ENCODE data around the gene TFRC.
"Not testable (repeated sequence)": the region's sequence is repeated elsewhere in the genome, so short reads cannot be mapped to it uniquely, and the experiment has no call there.

Gene TFRC

DNA sequence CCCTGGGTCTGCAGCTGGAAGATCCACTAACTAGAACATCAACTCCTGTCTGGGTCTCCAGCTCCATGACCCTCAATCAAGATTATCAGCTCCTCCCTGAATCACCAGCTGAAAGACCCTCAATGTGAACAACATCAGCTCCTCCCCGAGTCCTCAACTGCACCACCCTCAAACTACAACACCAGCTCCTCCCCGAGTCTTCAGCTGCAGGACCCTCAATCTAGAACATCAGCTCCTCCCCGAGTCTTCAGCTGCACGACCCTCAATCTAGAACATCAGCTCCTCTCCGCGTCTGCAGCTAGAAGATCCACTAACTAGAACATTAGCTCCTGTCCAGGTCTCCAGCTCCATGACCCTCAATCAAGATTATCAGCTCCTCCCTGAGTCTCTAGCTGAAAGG is 79.2 kb downstream of the TFRC start:
- not testable (repeated sequence) for DNase-seq

- DNase-seq = not testable (repeated sequence)
Measured at GRCh38 chr3:196001240-196001639, 80.7 kb downstream of the TFRC start.

DNA sequence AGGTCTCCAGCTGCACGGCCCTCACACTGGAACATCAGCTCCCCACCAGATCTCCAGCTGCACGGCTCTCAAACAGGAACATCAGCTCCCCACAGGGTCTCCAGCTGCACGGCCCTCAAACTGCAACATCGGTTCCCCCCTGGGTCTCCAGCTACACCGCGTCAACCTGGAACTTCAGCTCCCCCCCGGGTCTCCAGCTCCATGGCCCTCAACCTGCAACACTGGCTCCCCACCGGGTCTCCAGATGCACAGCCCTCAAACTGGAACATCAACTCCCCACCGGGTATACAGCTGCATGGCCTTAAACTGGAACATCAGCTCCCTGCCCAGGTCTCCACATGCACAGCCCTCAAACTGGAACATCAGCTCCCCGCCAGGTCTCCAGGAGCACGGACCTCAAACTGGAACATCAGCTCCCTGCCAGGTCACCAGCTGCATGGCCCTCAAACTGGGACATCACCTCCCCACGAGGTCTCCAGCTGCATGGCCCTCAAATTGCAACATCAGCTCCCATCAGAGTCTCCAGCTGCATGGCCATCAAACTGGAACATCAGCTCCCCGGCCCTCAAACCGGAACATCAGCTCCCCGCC is 81.4 kb downstream of the TFRC start:
- not testable (repeated sequence) for DNase-seq

- DNase-seq = no peak
Measured at GRCh38 chr3:195999896-196000295, 82.0 kb downstream of the TFRC start.

Measured in activated T-cell treated with anti-CD3 and anti-CD28 coated beads, Interleukin-2, amount 50 U/mL, for 1 hour (primary cell).